ENCODE data around the gene HSD11B1L.

HSD11B1L gene

DNA sequence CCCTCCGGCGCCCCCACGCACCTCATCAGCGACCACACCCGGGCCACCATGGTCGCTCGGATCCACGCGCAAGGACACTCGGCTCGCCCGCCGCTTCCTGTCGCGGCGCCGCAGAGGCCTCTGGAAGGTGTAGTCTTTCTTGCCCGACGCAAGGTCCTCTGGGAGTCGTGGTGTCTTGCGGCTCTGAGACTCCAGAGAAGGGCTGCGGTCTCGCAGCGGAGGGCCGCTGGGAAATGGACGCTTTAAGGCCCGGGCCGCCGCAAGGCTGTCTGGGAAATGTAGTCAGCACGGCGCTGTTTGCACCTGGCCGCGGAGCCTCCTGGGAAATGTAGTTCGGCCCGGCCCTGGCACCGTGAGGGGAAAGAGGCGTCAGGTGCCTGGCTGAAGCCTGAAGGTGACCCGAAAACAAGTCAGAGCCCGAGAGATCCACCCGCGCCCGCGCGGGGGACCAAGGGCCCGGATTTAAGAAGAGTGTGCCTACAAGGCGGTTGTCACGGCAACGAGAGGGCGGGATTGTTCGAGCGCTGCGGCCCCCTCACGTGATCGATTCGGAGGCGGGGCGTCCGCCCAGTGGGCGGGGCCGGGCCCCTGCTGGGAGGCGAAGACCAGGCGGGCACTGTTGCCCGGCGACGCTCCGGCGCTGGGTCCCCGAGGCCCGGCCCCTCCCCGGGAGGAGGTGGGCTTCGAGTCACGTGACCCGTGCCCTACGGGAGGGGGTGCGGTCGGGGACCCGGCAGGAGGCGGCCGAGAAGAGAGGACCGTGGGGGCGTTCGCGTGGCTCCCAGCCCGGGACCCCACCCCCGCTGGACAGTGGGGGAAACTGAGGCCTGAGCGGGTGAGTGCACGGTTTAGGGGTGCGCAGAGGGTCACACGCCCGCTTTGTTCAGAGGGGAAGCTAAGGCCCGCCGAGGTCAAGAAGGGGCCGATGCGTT lies at the start of gene HSD11B1L, which contains the start of gene MICOS13:
Gene HSD11B1L (plus strand): TSS at position 591 of the 932 bp plus-strand sequence. CDS start 3,806 bp downstream, outside the sequence.
Gene MICOS13 (minus strand): TSS at position 80 of the 932 bp plus-strand sequence. CDS start 30 bp downstream, at position 50.
- peak; percentile 97 for DNase-seq (ENCODE audit: low spot score)
- FAIRE-seq = peak; percentile 93

DNA sequence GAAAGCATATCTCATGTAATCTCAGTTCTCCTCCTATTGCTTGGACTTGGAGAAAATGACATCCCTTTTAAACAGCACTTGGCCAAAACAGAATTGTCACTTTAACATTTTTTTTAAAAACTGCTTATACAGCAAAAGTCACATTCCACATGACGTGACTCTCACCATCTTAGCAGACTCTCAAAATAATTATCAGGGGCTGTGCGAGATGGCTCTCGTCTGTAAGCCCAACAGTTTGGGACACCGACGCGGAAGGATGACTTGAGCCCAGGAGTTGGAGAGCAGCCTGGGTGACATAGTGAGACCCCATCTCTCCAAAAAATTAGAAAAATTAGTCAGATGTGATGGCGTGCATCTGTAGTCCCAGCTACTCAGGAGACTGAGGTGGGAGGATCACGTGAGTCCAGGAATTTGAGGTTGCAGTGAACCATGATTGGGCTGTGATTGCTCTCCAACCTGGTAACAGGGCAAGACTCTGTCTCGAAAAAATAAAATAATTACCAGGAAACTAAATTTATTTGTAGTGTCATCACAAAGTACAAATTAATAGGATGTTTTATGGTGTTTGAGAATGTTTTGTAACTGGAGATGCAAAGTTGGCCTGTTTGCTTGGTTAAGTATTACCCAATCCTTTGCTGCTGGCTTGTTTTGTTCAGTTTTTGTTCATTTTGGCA lies 49.1 kb upstream of the HSD11B1L start:
- DNase-seq (ENCODE audit: low spot score) (no peak), FAIRE-seq (no peak)

DNA sequence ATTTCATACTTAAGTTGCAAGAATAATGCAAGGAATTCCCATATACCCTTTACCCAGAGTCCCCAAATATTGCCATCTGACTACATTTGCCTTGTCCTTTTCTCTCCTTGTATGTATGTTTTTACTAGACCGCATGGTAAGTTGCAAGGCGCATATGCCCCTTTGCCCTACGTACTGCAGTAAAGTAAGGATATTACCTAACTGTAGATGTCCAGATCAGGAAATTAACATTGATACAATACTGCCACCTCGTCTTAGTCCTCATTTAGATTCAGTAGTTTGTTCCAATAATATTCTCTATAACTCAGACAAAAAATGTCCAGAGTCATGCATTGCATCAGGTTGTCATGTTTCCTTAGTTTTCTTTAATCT lies 48.6 kb upstream of the HSD11B1L start:
- FAIRE-seq (no peak), DNase-seq (ENCODE audit: low spot score) (no peak)

DNA sequence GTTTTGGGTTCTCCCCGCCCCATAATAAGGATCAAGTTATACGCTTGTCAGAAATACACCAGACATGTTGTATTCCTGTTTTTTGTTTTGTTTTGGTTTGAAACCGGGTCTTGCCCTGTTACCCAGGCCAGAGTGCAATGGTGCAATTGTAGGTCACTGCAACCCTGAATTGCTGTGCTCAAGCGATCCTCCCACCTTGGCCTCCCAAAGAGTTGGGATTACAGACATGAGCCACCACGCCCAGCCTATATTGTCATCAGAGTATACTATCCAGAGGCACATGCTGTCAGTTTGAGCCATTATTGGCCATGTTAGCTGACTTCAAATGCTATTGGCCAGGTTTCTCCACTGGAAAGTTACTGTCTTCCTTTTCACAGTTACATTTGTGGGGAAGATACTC lies 48.2 kb upstream of the HSD11B1L start:
- FAIRE-seq (no peak), DNase-seq (ENCODE audit: low spot score) (no peak)

DNA sequence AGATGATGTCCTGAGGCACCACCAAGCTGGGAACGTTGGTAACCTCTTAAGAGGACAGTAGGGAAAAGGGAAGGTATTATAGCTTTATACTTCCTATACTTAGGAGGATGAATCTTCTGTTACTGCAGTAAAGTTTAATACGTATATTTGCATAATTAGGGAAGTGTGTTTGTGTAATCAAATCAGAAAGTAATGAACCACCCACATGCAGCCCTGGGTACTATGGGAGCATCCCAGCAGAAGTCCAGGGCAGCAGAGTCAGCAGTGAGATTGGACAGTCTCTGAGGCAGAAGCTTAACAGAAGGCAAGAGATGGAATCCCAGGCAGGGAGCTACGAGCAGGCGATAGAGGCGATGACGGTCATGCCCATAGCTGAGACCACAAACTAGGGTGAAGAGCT lies 45.4 kb upstream of the HSD11B1L start:
- no peak for FAIRE-seq
- no peak for DNase-seq (ENCODE audit: low spot score)

DNA sequence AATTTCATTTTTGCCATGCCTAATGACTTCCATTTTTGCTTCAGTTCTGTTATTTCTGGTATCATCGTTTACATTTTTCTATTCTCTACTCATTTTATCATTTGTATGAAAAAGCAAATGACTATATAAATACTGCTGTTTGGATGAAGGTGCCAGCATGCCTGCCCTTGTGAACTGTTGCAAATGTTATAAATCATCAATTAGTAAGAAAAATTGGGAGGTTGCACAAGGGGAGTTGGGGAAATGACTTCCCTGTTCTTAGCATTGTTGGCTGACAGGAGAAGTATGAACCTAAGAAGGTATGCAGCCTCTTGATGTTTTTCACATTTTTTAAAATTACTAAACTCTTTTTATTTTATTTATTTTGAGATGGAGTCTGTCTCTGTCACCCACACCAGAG lies 42.9 kb upstream of the HSD11B1L start:
- DNase-seq (ENCODE audit: low spot score) (no peak), FAIRE-seq (no peak)

DNA sequence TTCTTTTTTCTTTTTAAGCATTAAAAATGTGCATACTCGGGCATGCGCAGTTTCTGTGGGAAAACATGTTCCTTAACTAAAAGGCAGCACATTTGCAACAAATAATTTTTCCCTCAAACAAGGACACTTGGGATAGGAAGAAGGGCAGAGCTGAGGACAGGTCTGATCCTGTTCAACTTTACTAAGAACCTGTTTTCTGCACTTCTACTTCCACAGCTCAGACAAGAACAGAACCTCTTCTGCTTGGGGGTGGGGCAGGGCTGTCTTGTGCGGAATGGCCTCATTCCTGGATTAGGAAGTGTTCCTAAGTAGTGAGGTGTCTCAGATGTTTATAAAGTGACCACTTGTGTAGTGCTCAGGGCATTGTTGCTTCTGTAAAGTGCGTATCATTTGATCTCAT lies 39.7 kb upstream of the HSD11B1L start:
- DNase-seq (ENCODE audit: low spot score) = no peak
- no peak for FAIRE-seq

- FAIRE-seq (no peak), DNase-seq (ENCODE audit: low spot score) (no peak)
These were observed 38.6 kb upstream of the HSD11B1L start for GRCh38 chr19:5642204-5642603.

DNA sequence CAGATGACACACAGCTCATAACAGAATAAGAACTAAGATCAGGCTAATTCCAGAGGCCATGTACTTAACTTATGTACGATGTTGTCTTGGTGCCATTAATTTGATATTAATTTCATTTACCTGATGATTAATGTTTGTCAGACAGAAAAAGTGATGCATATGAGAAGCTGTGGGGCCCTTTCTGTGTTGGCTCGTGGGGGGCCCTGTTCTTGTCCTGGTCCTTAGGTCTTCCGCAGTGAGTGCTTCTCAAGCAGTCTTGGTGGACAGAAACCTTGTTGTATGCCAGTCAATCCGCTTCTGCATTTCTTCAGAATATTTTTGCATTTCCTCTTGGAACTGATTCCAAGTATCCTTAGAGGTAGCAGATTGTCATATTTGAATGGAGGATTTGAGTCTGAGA lies 37.8 kb upstream of the HSD11B1L start:
- FAIRE-seq (no peak), DNase-seq (ENCODE audit: low spot score) (no peak)

DNA sequence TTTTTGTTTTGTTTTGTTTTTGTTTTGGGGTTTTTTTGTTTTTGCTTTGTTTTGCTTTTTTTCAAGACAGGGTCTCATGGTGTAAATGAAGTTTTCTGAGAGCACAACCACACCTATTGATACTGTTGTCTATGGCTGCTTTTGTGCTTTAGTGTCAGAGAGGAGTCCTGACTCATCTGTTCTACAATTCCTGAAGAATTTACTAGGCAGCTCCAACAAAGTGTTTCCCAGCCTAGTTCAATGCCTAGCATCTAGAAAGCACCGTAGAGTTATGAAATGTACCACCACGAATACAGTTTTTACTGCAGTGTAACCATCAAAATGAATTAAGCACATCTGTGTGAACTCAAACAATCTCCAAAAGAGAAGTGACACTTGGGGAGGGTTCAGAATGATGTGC lies 36.8 kb upstream of the HSD11B1L start:
- DNase-seq (ENCODE audit: low spot score) (no peak), FAIRE-seq (no peak)

DNA sequence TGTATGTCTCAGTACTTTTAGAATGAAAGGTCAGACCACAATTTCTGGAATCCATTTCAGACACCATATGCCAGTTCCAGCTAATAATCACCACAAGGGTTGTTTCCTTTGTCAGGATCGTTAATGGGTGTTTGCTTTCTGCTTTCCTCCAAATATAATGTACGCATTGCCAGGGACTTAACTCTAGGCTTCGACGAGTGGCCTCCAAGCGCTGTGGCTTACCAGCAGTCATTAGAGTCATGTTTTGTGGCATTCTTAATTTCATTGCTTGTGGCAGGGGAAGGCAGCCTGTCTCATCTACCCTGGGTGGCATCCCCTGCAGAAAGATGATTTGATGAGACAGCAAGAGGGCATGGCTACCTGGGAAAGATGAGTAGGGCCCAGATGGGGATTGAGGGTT lies 35.4 kb upstream of the HSD11B1L start:
- DNase-seq (ENCODE audit: low spot score) (no peak), FAIRE-seq (no peak)

DNA sequence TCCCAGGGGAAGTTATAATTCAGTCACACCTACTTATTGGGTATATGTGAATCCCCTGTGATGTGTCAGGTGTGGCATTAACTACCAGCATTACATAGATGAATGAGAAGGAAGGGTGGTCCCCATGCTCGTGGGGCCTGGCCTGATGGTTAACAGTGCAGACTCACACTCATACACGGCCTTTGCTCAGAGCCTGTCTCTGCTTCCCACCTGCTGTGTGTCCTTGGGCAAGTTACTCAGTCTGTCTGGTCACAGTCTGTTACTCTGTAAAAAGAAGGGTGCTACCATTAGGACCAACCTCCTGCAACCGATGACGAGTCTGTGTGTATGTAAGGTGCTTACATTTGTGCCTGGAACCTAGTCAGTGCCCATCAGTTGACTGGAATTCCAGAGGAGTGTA lies 34.1 kb upstream of the HSD11B1L start:
- no peak for FAIRE-seq
- no peak for DNase-seq (ENCODE audit: low spot score)

DNA sequence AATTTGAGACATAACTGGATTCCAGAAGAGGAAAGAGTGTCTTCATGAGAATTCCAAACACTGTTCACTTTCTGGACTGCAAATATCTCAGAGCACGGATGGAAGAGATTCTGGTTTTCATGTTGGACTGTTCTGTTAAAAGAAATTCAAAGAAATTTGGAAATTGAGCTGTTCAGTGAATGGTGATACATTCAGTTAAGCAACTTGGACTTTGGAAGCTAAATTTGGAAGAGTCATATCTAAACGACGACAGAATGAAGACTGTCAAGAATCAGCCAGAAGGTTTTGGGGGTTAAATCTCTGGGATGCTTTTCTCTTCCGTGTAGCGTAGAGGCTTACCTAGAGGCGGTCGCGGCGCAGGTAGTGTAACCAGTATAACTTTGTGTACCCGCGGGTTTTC lies 32.4 kb upstream of the HSD11B1L start:
- no peak for FAIRE-seq
- DNase-seq (ENCODE audit: low spot score) = no peak

DNA sequence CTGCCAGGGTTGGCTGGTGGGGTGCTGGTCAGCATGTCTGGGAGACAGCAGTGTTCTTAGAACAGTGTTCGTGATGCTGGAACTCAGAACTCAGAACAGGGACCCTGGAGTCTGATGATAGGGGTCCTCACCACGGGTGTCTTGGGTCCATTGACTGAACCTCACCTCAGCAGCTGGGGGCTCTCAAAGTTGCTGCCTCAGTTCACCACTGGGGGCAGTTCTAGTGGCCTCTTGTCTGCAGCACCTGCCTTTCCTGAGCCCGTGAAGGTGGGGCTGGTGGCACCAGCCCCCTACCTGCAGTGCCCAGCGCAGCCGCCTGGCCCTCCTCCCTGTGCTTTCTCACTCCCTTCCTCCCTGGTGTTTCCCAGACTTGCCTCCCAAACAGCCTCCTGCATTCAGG lies 29.5 kb upstream of the HSD11B1L start:
- DNase-seq (ENCODE audit: low spot score) (no peak), FAIRE-seq (no peak)

GRCh38 chr19:5652261-5652660 lies 28.6 kb upstream of the HSD11B1L start:
- FAIRE-seq = no peak

GRCh38 chr19:5654931-5655330 lies 25.9 kb upstream of the HSD11B1L start:
- DNase-seq (ENCODE audit: low spot score) (no peak), FAIRE-seq (no peak)

More at GRCh38 chr19:5652261-5652660, 28.6 kb upstream of the HSD11B1L start:
- DNase-seq (ENCODE audit: low spot score) = no peak

- FAIRE-seq (no peak), DNase-seq (ENCODE audit: low spot score) (no peak)
These were observed 25.4 kb upstream of the HSD11B1L start for GRCh38 chr19:5655412-5655811.

GRCh38 chr19:5661483-5661882 lies 19.3 kb upstream of the HSD11B1L start:
- DNase-seq (ENCODE audit: low spot score) = no peak
- no peak for FAIRE-seq

DNA sequence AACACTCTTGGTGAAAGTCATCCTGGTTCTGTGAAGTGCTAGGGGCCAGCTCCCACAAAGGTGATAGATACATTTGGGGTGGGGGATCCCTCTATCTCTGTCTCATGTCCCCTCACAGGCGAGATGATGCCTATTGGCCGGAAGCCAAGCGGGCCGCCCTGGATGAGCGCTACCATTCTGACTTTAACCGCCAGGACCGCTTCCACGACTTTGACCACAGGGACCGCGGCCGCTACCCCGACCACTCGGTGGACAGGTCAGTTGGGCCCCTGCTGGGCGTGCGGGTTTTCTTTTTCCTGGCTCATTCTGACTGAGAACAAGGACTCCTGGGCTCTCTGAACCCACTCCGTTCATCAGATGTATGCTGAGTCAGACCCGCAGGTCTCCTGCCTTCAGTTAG lies 16.9 kb upstream of the HSD11B1L start:
- no peak for FAIRE-seq
- DNase-seq (ENCODE audit: low spot score) = no peak

GRCh38 chr19:5664515-5664914 lies 16.3 kb upstream of the HSD11B1L start:
- FAIRE-seq (no peak), DNase-seq (ENCODE audit: low spot score) (no peak)

DNA sequence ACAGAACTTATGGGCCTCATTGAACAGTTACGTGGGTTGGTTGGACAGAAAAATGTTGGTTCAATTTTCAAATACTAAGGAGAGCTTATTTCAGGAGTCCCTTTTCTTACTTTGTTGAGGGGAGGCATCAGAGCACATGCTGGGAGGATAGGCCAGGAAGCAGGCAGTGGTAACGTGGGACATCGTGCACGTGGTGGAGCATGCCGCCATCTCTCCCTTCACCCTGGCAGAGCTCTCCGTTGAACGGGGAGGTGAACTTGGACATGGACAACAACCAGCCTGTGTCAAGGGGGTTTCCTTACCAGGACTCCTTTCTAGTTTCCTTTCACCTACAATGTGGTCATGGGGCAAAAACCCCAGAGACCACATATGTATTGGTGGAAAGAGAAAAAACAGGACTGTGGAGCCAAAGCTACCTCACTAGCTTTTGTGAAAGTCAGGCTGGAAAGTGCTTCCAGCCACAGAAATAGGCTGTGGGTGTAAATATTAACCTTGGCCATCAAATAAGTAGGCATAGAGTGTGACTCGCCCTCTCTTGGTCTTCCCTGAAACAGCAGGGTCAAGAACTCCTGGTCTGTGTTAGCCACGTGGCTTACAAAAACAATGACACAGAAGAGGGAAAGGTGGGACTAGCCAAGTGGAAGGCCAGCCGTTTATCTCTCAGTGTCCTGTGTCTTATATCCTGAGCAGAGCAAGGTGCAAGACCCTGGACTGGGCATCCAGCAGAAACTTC lies 14.9 kb upstream of the HSD11B1L start:
- FAIRE-seq = peak; percentile 92
- peak; percentile 74 for DNase-seq (ENCODE audit: low spot score)

Data from RCC 7860 (cell line).